LNCAP (cell line): ENCODE data around the gene SLC39A11.

Experiments used
- CTCF ChIP-seq: fragments of 450-650 bp; IDR thresholded peaks from 2 replicates; pipeline ENCODE4 v1.5.1; 2017; ENCODE audit warnings: mild to moderate bottlenecking

The SLC39A11 gene

GRCh38 chr17:72599891-72600290, 492.6 kb downstream of the SLC39A11 start:
- TF ChIP-seq CTCF = no peak

GRCh38 chr17:72598695-72599094, 493.8 kb downstream of the SLC39A11 start:
- TF ChIP-seq CTCF = no peak

- TF ChIP-seq CTCF = no peak
Observed at GRCh38 chr17:72597354-72598087, 495.0 kb downstream of the SLC39A11 start.
